HG03066 (cell line): ENCODE results near the gene BAG2.

Experiments used
- ATAC-seq: cut with Tn5 transposase; IDR thresholded peaks from one replicate; pipeline ENCODE4 v1.9.1; 2021; ENCODE audit warnings: low read depth; ENCODE audit not compliant: unreplicated experiment

BAG2 gene

GRCh38 chr6:57221191-57221935, 49.2 kb downstream of the BAG2 start:
- peak; percentile 78 for ATAC-seq

DNA sequence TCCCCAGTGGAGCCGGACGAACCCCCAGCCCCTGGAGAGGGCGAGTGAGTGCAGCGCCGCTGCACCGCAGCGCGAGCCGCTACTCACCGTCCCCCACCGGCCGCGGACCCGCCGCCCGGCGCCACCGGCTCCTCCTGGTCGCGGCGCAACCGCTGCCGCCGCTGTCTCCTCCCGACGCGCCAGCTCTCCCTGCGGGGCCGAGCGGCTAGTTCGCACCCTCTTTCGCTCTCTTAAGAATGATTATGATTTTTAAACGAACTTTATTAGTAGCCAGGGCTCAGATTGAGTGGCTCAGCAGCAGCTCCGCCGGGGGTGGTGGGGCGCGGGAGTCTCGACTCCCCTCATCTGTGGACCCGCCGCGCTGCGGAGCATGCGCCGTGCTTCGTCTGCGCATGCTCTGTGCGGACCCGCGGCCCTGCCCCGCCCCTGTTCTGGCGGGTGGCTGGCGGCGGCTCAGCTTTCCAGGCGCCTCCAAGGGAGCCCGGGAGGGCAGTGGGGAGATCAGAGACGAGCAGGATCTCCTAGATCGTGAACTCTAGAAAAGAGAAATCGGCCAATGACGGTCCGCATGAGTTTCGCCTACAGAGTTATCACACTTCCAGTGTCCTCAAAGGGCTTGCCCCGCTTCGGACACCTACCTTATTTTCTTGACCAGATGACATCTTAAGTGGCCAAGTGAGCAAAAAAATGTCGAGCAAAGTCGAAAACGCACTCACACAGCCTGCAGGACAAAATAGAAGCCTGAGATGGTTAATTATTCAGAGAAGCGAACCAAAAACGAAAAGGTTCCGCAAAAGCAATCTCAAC, 50.0 kb downstream of the BAG2 start, which contains the start of gene RAB23:
Gene RAB23 (minus strand): TSS at position 372 of the 807 bp plus-strand sequence. CDS start 11,927 bp downstream, outside the sequence.
- peak; percentile 73 for ATAC-seq

- no peak for ATAC-seq
These were observed 50.6 kb downstream of the BAG2 start for GRCh38 chr6:57222743-57223077.

DNA sequence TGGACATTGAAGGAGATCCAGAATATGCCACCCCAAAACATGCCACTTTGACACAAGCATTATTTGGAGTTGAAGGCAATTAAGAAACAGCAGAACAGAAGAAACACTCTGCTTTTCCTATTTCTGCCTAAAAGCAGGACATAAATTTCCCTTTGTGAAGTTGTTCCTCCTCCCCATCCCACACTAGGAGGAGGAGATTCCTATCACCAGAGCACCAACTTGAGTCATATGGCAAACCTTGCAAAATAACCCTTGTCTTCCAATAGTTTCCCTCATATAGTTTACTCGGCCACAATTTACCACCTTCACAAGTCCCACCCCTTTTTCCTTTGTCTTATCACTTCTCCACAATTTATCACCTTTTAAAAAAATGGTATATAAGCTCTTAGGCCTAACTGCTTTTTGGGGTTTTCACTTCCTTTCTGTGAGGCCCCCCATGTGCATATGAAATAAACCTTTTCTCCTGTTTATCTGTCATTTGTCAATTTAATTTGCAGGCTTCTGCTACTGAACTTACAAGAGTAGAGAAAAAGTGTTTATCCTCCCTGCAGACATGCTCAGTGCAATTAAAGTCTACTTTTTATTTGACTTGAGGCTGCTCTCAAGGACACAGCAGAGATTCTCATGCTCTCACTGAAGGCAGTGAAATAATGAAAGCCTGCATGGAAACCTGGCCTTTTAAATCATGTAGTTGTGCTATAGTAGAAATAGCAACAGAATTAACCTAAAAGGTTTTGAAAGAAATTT, 52.8 kb downstream of the BAG2 start:
- ATAC-seq, result no peak

DNA sequence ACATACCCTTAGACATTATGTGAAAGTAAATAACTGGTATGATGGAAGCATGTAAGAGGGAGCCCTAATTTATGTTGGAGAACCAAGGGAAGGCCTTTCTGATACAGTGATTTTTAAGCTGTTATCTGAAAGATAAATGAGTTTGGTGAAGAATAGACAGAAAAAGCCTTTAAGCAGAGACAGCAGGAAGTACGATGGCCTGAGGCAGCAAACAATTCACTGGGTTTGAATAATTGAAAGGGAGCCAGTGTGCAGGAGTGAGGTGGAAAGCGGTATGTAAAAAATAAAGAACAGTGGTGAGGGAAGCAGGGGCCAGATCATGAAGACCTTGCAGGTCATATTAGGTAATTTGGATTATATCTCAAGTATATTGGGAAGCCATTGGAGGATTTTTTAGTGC, 54.1 kb downstream of the BAG2 start:
- ATAC-seq, result no peak
